ENCODE results near the gene DPEP1.

DNA sequence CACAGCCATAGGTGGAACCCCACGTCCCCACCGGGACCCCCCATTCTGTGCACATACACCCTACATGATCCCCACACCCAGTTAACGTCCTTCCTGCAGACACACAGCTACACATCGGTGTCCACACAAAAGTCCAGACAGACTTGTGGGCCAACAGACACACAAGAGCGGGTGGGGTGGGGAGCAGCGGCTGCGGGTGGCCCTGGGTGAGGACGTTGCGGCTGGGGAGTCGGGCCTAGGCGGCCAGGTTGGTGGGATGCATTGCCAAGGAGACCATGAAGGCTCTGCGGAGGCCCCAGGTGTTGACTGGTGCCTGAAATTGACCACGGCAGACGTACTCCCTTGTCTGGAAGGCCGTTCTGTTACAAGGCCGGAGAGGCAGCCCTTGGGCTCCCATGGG lies 8.7 kb upstream of the DPEP1 start:
- no peak for TF ChIP-seq POLR2A (IDR thresholded peaks at IDR 0.05)
- TF ChIP-seq, protein P1, sequence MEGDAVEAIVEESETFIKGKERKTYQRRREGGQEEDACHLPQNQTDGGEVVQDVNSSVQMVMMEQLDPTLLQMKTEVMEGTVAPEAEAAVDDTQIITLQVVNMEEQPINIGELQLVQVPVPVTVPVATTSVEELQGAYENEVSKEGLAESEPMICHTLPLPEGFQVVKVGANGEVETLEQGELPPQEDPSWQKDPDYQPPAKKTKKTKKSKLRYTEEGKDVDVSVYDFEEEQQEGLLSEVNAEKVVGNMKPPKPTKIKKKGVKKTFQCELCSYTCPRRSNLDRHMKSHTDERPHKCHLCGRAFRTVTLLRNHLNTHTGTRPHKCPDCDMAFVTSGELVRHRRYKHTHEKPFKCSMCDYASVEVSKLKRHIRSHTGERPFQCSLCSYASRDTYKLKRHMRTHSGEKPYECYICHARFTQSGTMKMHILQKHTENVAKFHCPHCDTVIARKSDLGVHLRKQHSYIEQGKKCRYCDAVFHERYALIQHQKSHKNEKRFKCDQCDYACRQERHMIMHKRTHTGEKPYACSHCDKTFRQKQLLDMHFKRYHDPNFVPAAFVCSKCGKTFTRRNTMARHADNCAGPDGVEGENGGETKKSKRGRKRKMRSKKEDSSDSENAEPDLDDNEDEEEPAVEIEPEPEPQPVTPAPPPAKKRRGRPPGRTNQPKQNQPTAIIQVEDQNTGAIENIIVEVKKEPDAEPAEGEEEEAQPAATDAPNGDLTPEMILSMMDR (IDR thresholded peaks at IDR 0.05 in 8 of 11, conservative IDR thresholded peaks at IDR 0.05 in 3 of 11) = no peak

Data from spleen (tissue), 7 donors.